Progenitor cell of endocrine pancreas (in vitro differentiated cells): ENCODE measurements around the gene MRGPRD. TPM values are rescaled to one million over a fixed set of nuclear protein-coding genes. Genes with fewer than 3 reads are reported as not detected.

Experiments
- DNase-seq: peaks from one replicate; pipeline ENCODE4 v3.0.0; 2021; ENCODE audit warnings: low spot score; ENCODE audit not compliant: unreplicated experiment
- H3K27ac Mint-ChIP-seq: 2 replicates; pipeline ENCODE4 v1.8.0; 2021; ENCODE audit warnings: mild to moderate bottlenecking, moderate library complexity, mixed read lengths
- H3K27me3 Mint-ChIP-seq: 2 replicates; pipeline ENCODE4 v1.8.0; 2021; ENCODE audit warnings: mixed read lengths
- H3K36me3 Mint-ChIP-seq: 2 replicates; pipeline ENCODE4 v1.8.0; 2022; ENCODE audit warnings: mixed read lengths; ENCODE audit not compliant: insufficient read depth
- H3K4me1 Mint-ChIP-seq: 2 replicates; pipeline ENCODE4 v1.8.0; 2021; ENCODE audit warnings: low read depth, mixed read lengths
- H3K4me3 Mint-ChIP-seq: 2 replicates; pipeline ENCODE4 v1.8.0; 2021; ENCODE audit warnings: low read depth, mild to moderate bottlenecking, moderate library complexity, mixed read lengths
- H3K9me3 Mint-ChIP-seq: 2 replicates; pipeline ENCODE4 v1.8.0; 2021; ENCODE audit warnings: low read depth, mixed read lengths
- total RNA-seq: library from RNA; stranded (reverse); gene quantifications from 2 replicates; pipeline ENCODE4 v1.2.1, GENCODE V29; 2021
- TF ChIP-seq, protein P1 (sequence below): fragments of 200-600 bp; sonication (generic); IDR thresholded peaks from one replicate; pipeline ENCODE4 v1.5.0; 2021; ENCODE audit warnings: antibody characterized with exemption, mild to moderate bottlenecking; ENCODE audit not compliant: unreplicated experiment

Gene MRGPRD
- total RNA-seq, 1 donor from 2014 or later, result not detected

DNA sequence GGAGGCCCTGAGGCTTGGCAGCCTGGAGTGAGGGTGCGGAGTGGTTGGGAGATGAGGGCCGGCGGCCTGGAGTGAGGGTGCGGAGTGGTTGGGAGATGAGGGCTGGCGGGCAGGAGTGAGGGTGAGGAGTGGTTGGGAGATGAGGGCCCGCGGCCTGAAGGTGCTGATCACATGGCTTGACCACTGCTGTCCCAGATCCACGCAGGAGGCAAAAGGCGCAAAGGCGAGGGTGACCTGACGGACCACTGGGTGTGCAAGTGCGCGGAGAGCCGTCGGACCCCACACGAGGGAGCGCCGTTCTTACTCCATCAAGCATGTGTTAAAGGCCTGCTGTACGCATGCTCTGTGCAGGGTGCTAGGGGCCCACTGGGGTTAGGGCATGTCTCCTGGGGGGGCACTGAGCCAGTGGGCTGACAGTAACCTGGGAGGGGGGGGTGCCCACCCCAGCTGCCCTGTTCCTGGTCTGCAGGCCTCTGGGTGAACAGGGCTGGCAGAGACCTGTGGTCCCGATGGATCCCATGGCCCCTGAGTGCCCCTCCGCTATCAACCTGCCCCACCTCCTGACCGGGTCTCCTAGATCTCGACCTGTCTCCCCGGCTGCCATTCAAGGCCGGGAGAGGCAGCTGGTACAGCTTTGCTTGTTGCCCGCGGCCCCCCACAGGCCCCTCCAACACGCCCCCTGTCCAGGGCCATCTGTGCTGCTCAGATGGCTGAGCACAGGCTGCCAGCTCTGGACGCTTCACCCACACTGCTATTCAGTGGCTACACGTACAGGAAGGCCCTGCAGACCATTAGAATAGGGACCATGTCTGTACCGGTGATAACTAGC, 21.1 kb downstream of the MRGPRD start:
- no peaks in the 10 kb centered on the region for H3K36me3 Mint-ChIP-seq
- H3K4me3 Mint-ChIP-seq, result no peak overlapping the region
- no peak for DNase-seq
- TF ChIP-seq, protein P1, sequence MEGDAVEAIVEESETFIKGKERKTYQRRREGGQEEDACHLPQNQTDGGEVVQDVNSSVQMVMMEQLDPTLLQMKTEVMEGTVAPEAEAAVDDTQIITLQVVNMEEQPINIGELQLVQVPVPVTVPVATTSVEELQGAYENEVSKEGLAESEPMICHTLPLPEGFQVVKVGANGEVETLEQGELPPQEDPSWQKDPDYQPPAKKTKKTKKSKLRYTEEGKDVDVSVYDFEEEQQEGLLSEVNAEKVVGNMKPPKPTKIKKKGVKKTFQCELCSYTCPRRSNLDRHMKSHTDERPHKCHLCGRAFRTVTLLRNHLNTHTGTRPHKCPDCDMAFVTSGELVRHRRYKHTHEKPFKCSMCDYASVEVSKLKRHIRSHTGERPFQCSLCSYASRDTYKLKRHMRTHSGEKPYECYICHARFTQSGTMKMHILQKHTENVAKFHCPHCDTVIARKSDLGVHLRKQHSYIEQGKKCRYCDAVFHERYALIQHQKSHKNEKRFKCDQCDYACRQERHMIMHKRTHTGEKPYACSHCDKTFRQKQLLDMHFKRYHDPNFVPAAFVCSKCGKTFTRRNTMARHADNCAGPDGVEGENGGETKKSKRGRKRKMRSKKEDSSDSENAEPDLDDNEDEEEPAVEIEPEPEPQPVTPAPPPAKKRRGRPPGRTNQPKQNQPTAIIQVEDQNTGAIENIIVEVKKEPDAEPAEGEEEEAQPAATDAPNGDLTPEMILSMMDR, result no peak
- H3K27me3 Mint-ChIP-seq, result peaks cover 5% of the 10 kb centered on the region
- no peak overlapping the region for H3K27ac Mint-ChIP-seq
- no peaks in the 10 kb centered on the region for H3K9me3 Mint-ChIP-seq
- H3K4me1 Mint-ChIP-seq, result no peaks in the 10 kb centered on the region

DNA sequence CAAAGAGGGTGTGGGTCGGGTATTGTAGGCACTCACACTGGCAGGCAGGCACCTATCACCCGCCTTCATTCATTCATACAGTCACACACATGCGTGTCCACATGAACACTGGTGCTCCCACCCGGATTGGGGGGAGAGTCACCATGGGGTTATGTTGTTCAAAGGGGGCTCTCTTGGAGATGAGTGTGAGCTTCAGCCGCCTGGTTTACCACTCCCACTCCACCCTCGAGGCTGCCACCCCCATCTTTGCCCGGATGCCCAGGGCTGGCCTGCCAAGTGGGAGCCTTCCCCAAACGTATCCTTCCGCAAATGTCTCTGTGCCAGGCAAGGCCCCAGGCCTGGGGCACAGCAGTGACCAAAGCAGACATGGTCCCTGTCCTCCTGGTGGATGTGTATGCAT, 22.6 kb downstream of the MRGPRD start:
- DNase-seq, result no peak
- TF ChIP-seq, protein P1, result no peak
- no peak overlapping the region for H3K4me3 Mint-ChIP-seq
- peaks cover 5% of the 10 kb centered on the region for H3K27me3 Mint-ChIP-seq
- no peak overlapping the region for H3K27ac Mint-ChIP-seq
- H3K36me3 Mint-ChIP-seq, result no peaks in the 10 kb centered on the region
- H3K4me1 Mint-ChIP-seq, result no peaks in the 10 kb centered on the region
- no peaks in the 10 kb centered on the region for H3K9me3 Mint-ChIP-seq

DNA sequence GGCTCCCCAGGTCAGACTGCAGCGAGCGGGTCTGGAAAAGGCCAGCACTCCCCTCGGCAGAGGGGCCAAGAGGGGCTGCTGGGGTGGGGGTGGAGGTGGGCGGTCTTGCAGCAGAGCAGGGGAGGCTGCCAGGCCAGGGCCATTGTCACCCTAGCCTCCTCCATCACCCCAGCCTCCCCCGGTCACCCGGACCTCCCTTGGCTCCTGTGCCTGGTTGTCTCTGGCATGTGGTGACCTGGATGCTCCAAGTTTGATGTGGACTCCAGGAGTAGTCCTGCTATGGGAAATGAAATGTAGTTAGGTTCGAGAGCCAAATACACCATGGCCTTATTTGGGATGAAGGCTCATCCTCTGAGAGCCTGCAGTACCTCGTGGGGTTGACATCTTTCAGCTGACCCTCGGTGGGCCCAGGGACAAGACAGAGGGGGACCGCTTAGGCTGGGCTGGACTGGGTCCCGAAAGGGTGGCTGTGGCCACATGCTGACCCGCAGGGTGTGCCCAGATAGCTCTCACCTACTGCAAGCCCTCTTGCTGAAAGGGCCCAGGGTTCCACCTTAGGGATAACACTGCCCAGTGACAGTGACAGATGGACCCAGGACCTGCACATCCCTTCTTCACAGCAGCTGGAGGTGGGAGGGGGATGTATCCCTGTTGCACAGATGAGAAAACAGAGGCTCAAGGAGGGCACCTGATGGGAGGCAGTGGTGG, 24.1 kb downstream of the MRGPRD start:
- H3K9me3 Mint-ChIP-seq, result no peaks in the 10 kb centered on the region
- no peak overlapping the region for H3K4me3 Mint-ChIP-seq
- no peak for DNase-seq
- no peaks in the 10 kb centered on the region for H3K4me1 Mint-ChIP-seq
- TF ChIP-seq, protein P1, result no peak
- no peak overlapping the region for H3K27ac Mint-ChIP-seq
- H3K36me3 Mint-ChIP-seq, result no peaks in the 10 kb centered on the region
- peaks cover 5% of the 10 kb centered on the region for H3K27me3 Mint-ChIP-seq

DNA sequence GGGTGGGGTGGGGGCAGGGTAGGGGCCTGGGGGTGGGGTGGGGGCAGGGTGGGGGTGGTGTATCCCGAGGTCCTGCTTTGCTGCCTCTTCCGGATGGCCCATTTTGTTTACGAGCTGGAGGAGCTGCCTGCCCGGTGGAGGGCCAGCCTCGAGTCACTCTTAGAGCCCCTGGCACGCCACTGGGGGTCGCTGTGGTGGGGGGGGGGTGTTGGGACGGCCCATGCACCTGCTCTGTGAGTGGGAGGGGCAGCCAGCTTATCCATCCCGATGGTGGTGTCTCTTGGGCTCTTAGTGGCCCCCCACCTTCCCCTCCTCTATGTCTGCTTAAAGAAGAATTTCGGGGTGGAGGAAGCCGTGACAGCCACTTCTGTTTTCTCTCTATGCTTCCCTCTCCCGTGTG, 24.6 kb downstream of the MRGPRD start:
- H3K4me3 Mint-ChIP-seq, result no peak overlapping the region
- H3K36me3 Mint-ChIP-seq, result no peaks in the 10 kb centered on the region
- H3K27me3 Mint-ChIP-seq, result peaks cover 5% of the 10 kb centered on the region
- DNase-seq, result no peak
- H3K4me1 Mint-ChIP-seq, result no peaks in the 10 kb centered on the region
- no peaks in the 10 kb centered on the region for H3K9me3 Mint-ChIP-seq
- H3K27ac Mint-ChIP-seq, result no peak overlapping the region
- TF ChIP-seq, protein P1, result peak; percentile 40

DNA sequence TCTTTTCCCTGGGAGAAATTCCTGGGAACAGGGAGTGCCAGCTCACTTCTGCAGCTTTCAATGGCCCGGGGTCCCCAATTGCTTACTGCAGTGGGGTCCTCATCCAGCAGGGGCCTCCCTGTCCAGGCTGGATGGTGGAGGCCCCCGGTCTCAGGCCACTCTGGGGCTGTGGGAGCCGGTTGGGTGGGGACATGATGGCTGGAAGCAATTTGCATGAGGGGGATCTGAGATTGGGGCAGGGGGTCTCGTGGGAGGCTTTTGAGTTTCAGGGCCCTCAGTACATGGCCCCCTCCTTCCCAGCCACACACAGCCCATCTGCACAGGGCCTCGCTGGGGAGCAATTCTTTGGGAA, 25.2 kb downstream of the MRGPRD start:
- DNase-seq, result no peak
- TF ChIP-seq, protein P1, result no peak
- Mint-ChIP-seq H3K27ac (no peak overlapping the region), H3K27me3 (peaks cover 5% of the 10 kb centered on the region), H3K36me3 (no peaks in the 10 kb centered on the region), H3K4me1 (no peaks in the 10 kb centered on the region), H3K4me3 (no peak overlapping the region), H3K9me3 (no peaks in the 10 kb centered on the region)
